ENCODE data around the gene KIF1B. TPM values are rescaled to one million over a fixed set of nuclear protein-coding genes. Genes with fewer than 3 reads are reported as not detected.

Gene KIF1B
- polyA plus RNA-seq, 1 of the 3 experiments (the other 2 are of a cell fraction), result 6.8 TPM

DNA sequence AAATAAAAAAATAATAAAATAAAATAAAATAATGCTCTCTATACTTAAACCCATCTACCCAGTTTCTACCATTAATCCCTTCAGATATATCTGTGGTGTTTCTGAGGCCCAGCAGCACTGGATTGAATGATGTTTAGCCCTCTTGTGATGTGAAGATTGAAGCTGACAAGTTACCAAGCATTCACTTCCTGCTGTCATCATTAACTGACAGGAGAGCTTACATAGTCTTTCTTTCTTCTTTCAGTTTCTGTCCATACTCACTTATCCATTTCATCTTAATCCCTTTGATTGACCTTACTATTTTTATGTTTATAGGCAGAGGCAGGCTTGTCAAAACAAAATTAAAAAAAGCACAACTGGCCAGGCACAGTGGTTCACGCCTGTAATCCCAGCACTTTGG is 149.7 kb downstream of the KIF1B start:
- Histone ChIP-seq H3K9me2 (no peaks in the 10 kb centered on the region), H3K9me3 (no peaks in the 10 kb centered on the region), H3K79me2 (ENCODE audit: insufficient read depth) (no peaks in the 10 kb centered on the region), H3K4me1 (ENCODE audit: control insufficient read depth in 1 of 2, insufficient read depth in 2 of 2, low read depth in 1 of 2, low read length in 1 of 2) (no peaks in the 10 kb centered on the region), H3K4me2 (no peak overlapping the region), H3K9ac (no peak overlapping the region), H2AFZ (ENCODE audit: low read depth) (no peak overlapping the region), H3K36me3 (replicated peaks in 1 of 2; ENCODE audit: control insufficient read depth in 1 of 2, insufficient read depth in 2 of 2, low read length in 1 of 2) (peaks cover 9 to 12% of the 10 kb centered on the region in 2 experiments), H4K20me1 (ENCODE audit: insufficient read depth) (no peaks in the 10 kb centered on the region), H3K4me3 (ENCODE audit: low read depth in 2 of 2, low read length in 1 of 2) (no peak overlapping the region), H3K27me3 (ENCODE audit: insufficient read depth) (no peaks in the 10 kb centered on the region), H3K27ac (ENCODE audit: low read depth in 2 of 2, low read length in 1 of 2) (no peak overlapping the region), H3F3A (replicated peaks; ENCODE audit: insufficient read depth) (no peaks in the 10 kb centered on the region)
- DNase-seq, result no peak
- TF ChIP-seq RFX5 (IDR thresholded peaks at IDR 0.05; ENCODE audit: low read length), result no peak
- ChIA-PET CTCF (interaction anchor here (1.1 kb wide), 1 partner anchor 207 kb away, joined by 3 read pairs; no protein-coding TSS in a partner anchor), POLR2A (no interaction called here)
- 100% methylated on average over 1 of the region's 1 CpG for WGBS (ENCODE audit: low lambda C conversion rate)

- H3K36me3 ChIP-seq (replicated peaks in 1 of 2; ENCODE audit: control insufficient read depth in 1 of 2, insufficient read depth in 2 of 2, low read length in 1 of 2), result peaks cover 9 to 13% of the 10 kb centered on the region in 2 experiments
- H3K27me3 ChIP-seq (ENCODE audit: insufficient read depth), result no peaks in the 10 kb centered on the region
- TF ChIP-seq MXI1 (IDR thresholded peaks at IDR 0.05; ENCODE audit: low read depth, low read length) (no peak), EZH2phosphoT487 (IDR thresholded peaks at IDR 0.05; ENCODE audit: borderline replicate concordance, low read depth) (no peak), EP300 (IDR thresholded peaks at IDR 0.05; ENCODE audit: borderline replicate concordance in 1 of 2, low read depth in 1 of 2, low read length in 1 of 2) (no peak), TCF12 (IDR thresholded peaks at IDR 0.05) (no peak), TEAD4 (IDR thresholded peaks at IDR 0.05; ENCODE audit: borderline replicate concordance, insufficient read depth) (no peak), YY1 (IDR thresholded peaks at IDR 0.05; ENCODE audit: low read depth) (no peak), IRF3 (IDR thresholded peaks at IDR 0.05; ENCODE audit: low read depth, low read length) (no peak), CTCF (IDR thresholded peaks at IDR 0.05) (no peak), MEF2A (IDR thresholded peaks at IDR 0.05; ENCODE audit: borderline replicate concordance, low read depth) (no peak), RCOR1 (IDR thresholded peaks at IDR 0.05; ENCODE audit: low read length) (no peak)
- no peaks in the 10 kb centered on the region for H3K9me3 ChIP-seq
- no peaks in the 10 kb centered on the region for H3F3A ChIP-seq (replicated peaks; ENCODE audit: insufficient read depth)
- no peaks in the 10 kb centered on the region for H4K20me1 ChIP-seq (ENCODE audit: insufficient read depth)
- H3K27ac ChIP-seq (ENCODE audit: low read depth in 2 of 2, low read length in 1 of 2), result no peak overlapping the region
- H3K9me2 ChIP-seq, result no peaks in the 10 kb centered on the region
- no peaks in the 10 kb centered on the region for H3K79me2 ChIP-seq (ENCODE audit: insufficient read depth)
- no peaks in the 10 kb centered on the region for H3K4me1 ChIP-seq (ENCODE audit: control insufficient read depth in 1 of 2, insufficient read depth in 2 of 2, low read depth in 1 of 2, low read length in 1 of 2)
- WGBS (ENCODE audit: low lambda C conversion rate), result 97% methylated on average over 10 of the region's 10 CpGs
- DNase-seq, result no peak
- no peak overlapping the region for H3K9ac ChIP-seq
- CTCF ChIA-PET, result interaction anchor here (1.2 kb wide), 1 partner anchor 151 kb away, joined by 3 read pairs; the partner anchor contains the start of gene KIF1B
- POLR2A ChIA-PET, result no interaction called here
- H3K4me2 ChIP-seq, result no peak overlapping the region
- H2AFZ ChIP-seq (ENCODE audit: low read depth), result no peak overlapping the region
- no peak overlapping the region for H3K4me3 ChIP-seq (ENCODE audit: low read depth in 2 of 2, low read length in 1 of 2)
These were observed 151.1 kb downstream of the KIF1B start for GRCh38 chr1:10361515-10361914.

Data from SK-N-SH (cell line).